Endothelial cell (in vitro differentiated cells): ENCODE results near the gene CISD3. TPM values are rescaled to one million over a fixed set of nuclear protein-coding genes. Genes with fewer than 3 reads are reported as not detected.

Source experiments
- DNase-seq: peaks from one replicate; pipeline ENCODE4 v3.0.0; 2021; ENCODE audit warnings: low spot score
- H3K27ac Mint-ChIP-seq: one replicate; pipeline ENCODE4 v1.8.0; 2021; ENCODE audit warnings: mixed read lengths, inconsistent platforms; ENCODE audit not compliant: unreplicated experiment
- H3K27me3 Mint-ChIP-seq: one replicate; pipeline ENCODE4 v1.8.0; 2021; ENCODE audit warnings: mild to moderate bottlenecking, moderate library complexity, mixed read lengths, inconsistent platforms; ENCODE audit not compliant: unreplicated experiment
- H3K36me3 Mint-ChIP-seq: one replicate; pipeline ENCODE4 v1.8.0; 2021; ENCODE audit warnings: mild to moderate bottlenecking, low read depth, mixed read lengths, inconsistent platforms; ENCODE audit not compliant: unreplicated experiment
- H3K4me1 Mint-ChIP-seq: one replicate; pipeline ENCODE4 v1.8.0; 2021; ENCODE audit warnings: mild to moderate bottlenecking, mixed read lengths, inconsistent platforms; ENCODE audit not compliant: unreplicated experiment
- H3K4me3 Mint-ChIP-seq: one replicate; pipeline ENCODE4 v1.8.0; 2021; ENCODE audit warnings: mild to moderate bottlenecking, mixed read lengths, inconsistent platforms; ENCODE audit not compliant: unreplicated experiment
- H3K9me3 Mint-ChIP-seq: one replicate; pipeline ENCODE4 v1.8.0; 2021; ENCODE audit warnings: mixed read lengths, inconsistent platforms; ENCODE audit not compliant: unreplicated experiment
- total RNA-seq: library from RNA; stranded (reverse); fragmentation: NEBNext Ultra II Directional; extraction: Animal tissue kit (Norgen Biotek cat#: 25700); gene quantifications from one replicate; pipeline ENCODE4 v1.2.1, GENCODE V29; 2021; ENCODE audit not compliant: unreplicated experiment
- TF ChIP-seq, protein P1 (sequence below): fragments of 200-600 bp; sonication (generic); IDR thresholded peaks from one replicate; pipeline ENCODE4 v1.5.0; 2021; ENCODE audit warnings: antibody characterized with exemption; ENCODE audit not compliant: unreplicated experiment

CISD3 gene
- total RNA-seq, 1 donor from 2014 or later = 17.0 TPM

- Mint-ChIP-seq H3K4me3 (peak overlapping the region; percentile 82), H3K4me1 (peaks cover 43% of the 10 kb centered on the region), H3K9me3 (no peaks in the 10 kb centered on the region), H3K36me3 (peaks cover 7% of the 10 kb centered on the region), H3K27ac (peak overlapping the region; percentile 13), H3K27me3 (peaks cover 31% of the 10 kb centered on the region)
- peak; percentile 74 for DNase-seq
- TF ChIP-seq, protein P1, sequence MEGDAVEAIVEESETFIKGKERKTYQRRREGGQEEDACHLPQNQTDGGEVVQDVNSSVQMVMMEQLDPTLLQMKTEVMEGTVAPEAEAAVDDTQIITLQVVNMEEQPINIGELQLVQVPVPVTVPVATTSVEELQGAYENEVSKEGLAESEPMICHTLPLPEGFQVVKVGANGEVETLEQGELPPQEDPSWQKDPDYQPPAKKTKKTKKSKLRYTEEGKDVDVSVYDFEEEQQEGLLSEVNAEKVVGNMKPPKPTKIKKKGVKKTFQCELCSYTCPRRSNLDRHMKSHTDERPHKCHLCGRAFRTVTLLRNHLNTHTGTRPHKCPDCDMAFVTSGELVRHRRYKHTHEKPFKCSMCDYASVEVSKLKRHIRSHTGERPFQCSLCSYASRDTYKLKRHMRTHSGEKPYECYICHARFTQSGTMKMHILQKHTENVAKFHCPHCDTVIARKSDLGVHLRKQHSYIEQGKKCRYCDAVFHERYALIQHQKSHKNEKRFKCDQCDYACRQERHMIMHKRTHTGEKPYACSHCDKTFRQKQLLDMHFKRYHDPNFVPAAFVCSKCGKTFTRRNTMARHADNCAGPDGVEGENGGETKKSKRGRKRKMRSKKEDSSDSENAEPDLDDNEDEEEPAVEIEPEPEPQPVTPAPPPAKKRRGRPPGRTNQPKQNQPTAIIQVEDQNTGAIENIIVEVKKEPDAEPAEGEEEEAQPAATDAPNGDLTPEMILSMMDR = no peak
Measured at GRCh38 chr17:38702166-38702915, 27.8 kb upstream of the CISD3 start.

DNA sequence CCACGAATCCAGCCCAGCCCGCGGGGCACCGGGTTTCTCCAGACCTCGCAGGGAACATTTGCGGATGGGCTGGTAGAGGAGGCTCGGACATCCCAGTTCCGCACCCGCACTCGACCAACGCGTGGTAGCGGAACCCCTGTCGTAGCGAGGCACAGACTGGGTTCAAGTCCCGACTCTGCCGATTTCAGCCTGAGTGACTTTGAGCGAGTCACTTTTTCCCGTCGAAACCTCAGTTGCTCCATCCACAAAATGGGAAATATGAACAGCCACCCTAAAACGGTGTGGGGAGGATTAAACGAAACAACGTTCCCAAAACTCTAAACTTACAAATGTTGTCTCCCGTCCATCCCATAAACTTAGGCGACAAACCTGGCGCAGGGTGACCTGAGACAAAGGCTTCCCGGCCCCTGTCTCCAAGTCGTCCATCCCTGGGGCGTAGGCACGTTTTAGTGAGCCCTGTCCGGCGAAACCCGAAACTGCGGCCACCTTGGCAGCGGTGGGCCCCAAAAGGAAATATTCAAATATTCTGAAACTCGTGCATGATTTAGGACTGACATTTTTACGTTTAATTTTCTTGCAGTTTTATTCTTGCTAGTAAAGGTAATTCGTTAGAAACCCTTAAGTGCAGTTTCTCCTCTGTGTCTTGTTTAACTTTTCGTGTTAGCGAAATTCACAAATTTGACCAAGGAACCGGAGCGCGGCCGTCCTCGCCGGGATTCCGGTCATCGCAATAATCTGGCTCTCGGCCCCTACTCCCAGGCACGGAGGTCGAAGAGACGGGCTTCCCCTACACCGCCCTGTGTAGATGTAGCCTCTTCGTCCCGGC, 27.0 kb upstream of the CISD3 start:
- Mint-ChIP-seq H3K27me3 (peaks cover 26% of the 10 kb centered on the region), H3K9me3 (no peaks in the 10 kb centered on the region), H3K4me1 (peaks cover 51% of the 10 kb centered on the region), H3K36me3 (peaks cover 7% of the 10 kb centered on the region), H3K4me3 (peak overlapping the region; percentile 82), H3K27ac (peak overlapping the region; percentile 13)
- TF ChIP-seq, protein P1 = no peak
- DNase-seq = no peak

DNA sequence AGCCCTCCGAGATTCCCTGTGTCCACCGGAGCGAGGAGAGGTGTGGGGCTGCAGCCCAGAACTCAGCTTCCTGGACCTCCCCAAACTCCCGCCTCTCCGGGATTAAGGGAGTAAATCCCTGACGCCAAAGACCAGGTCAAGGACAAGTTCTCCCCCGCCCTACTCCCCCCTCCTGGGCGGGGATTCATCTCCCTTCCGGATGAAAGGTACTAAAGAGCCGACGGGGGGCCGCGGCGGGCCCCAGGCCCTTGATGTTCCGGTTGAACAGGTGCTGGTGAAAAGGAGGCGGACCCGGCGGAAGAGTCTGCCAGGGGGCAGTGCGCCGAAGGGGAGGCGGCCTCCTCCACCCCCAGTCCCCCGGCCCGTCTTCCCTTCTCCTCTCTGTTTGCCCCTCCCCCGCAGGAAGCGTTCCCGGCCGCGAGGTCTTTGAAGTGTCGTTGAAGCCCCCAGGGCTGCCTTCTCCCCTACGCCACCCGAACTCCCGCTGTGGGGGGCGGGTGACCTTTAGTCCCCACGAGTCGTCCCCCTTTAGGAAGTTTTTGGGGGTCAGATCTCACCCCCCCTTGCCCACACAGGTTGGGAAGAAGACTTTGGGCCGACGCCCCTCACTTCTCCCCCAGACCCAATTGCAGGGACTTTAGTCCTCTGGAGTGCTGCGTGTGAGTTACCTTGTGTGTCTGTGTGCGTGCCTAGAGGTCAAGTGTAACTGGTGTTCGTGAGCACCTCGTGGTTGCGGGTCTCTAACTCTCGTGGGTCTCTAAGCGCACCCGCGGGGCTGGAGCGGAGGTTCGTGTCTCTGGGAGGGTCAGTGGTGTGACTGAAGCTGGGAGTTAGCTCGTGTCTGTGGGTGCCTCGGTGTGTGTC, 26.2 kb upstream of the CISD3 start:
- Mint-ChIP-seq H3K9me3 (no peaks in the 10 kb centered on the region), H3K4me1 (peaks cover 47% of the 10 kb centered on the region), H3K27me3 (peaks cover 26% of the 10 kb centered on the region), H3K27ac (peak overlapping the region; percentile 92), H3K36me3 (peaks cover 7% of the 10 kb centered on the region), H3K4me3 (peak overlapping the region; percentile 94)
- TF ChIP-seq, protein P1 = no peak
- DNase-seq = peak; percentile 65

GRCh38 chr17:38704606-38705522, 25.3 kb upstream of the CISD3 start, which contains the start of gene MLLT6:
TSS of gene MLLT6 (plus strand) at chr17:38705273. CDS start at chr17:38705633, 360 bp downstream.
- peaks cover 40% of the 10 kb centered on the region for H3K4me1 Mint-ChIP-seq
- H3K4me3 Mint-ChIP-seq = peak within 1 kb of the TSS; percentile 94
- peak within 1 kb of the TSS; percentile 92 for H3K27ac Mint-ChIP-seq
- H3K27me3 Mint-ChIP-seq = peaks cover 26% of the 10 kb centered on the region
- peaks cover 12% of the 10 kb centered on the region for H3K36me3 Mint-ChIP-seq
- TF ChIP-seq, protein P1 = no peak
- DNase-seq = peak; percentile 58
- no peaks in the 10 kb centered on the region for H3K9me3 Mint-ChIP-seq
